AG04450 (cell line): Measurements from ENCODE around the gene CHPT1. TPM values are rescaled to one million over a fixed set of nuclear protein-coding genes. Genes with fewer than 3 reads are reported as not detected.

Source experiments
- CTCF ChIA-PET: fragments of 300-600, 350-600 bp; formaldehyde crosslinking; extraction: SDS; loops from one replicate; lab custom pipeline; 2022; ENCODE audit warnings: antibody characterized with exemption, inconsistent platforms; lab: Charles Lee
- POLR2A ChIA-PET: fragments of 350-600 bp; formaldehyde crosslinking; extraction: SDS; loops from one replicate; lab custom pipeline; 2021; ENCODE audit warnings: antibody characterized with exemption, inconsistent platforms; lab: Yijun Ruan, JAX
- DNase-seq: peaks from one replicate; pipeline ENCODE4 v3.0.0-alpha.2; 2011; ENCODE audit warnings: low read depth, low spot score
- H3K27ac ChIP-seq: one replicate; pipeline ENCODE4 v1.5.1; 2012; ENCODE audit warnings: low read depth, low read length, control low read depth
- H3K27me3 ChIP-seq: one replicate; pipeline ENCODE4 v1.6.0; 2012; ENCODE audit warnings: low read length; ENCODE audit not compliant: control insufficient read depth, insufficient read depth
- H3K4me3 ChIP-seq: 2 replicates; pipeline ENCODE4 v1.5.1; 2011; ENCODE audit warnings: mild to moderate bottlenecking, low read depth, low read length, control low read depth
- H3K9me3 ChIP-seq: 2 replicates; pipeline ENCODE4 v1.5.1; 2012; ENCODE audit warnings: low read length; ENCODE audit not compliant: control insufficient read depth, insufficient read depth
- polyA plus RNA-seq: library from polyadenylated mRNA; depleted of rRNA; stranded (reverse); fragments of >200 nt; gene quantifications from 2 replicates; pipeline ENCODE4 v1.2.3, GENCODE V29; 2011
- TF ChIP-seq, protein P1 (sequence below): IDR thresholded peaks from 2 replicates; pipeline ENCODE4 v1.5.1; 2011; ENCODE audit warnings: low read depth, low read length, control low read depth, inconsistent platforms

Gene CHPT1
- polyA plus RNA-seq, 1 experiment, result 26.9 TPM

GRCh38 chr12:101720118-101720517 lies 22.7 kb downstream of the CHPT1 start:
- DNase-seq, result no peak
- TF ChIP-seq, protein P1, sequence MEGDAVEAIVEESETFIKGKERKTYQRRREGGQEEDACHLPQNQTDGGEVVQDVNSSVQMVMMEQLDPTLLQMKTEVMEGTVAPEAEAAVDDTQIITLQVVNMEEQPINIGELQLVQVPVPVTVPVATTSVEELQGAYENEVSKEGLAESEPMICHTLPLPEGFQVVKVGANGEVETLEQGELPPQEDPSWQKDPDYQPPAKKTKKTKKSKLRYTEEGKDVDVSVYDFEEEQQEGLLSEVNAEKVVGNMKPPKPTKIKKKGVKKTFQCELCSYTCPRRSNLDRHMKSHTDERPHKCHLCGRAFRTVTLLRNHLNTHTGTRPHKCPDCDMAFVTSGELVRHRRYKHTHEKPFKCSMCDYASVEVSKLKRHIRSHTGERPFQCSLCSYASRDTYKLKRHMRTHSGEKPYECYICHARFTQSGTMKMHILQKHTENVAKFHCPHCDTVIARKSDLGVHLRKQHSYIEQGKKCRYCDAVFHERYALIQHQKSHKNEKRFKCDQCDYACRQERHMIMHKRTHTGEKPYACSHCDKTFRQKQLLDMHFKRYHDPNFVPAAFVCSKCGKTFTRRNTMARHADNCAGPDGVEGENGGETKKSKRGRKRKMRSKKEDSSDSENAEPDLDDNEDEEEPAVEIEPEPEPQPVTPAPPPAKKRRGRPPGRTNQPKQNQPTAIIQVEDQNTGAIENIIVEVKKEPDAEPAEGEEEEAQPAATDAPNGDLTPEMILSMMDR, result no peak
- CTCF ChIA-PET, result no interaction called here

DNA sequence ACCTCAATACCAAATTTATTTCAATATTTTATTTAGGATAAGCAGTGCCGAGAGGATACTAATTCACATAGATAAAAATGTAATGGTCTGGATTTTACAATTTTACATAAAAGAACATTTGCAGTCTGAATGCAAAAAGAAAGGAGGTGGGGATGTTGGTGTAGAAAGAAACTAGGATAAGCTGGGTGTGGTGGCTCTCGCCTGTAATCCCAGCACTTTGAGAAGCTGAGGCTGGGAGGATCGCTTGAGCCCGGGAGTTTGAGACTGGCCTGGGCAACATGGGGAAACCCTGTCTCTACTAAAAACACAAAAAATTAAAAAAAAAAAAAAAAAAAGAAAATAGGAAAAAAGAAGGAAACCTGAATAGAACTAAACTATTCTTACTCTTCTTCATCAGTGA lies 25.0 kb downstream of the CHPT1 start:
- no peak for DNase-seq
- no peaks in the 10 kb centered on the region for H3K9me3 ChIP-seq
- no peaks in the 10 kb centered on the region for H3K27me3 ChIP-seq
- ChIA-PET POLR2A (no interaction called here), CTCF (interaction anchor here (0.6 to 1.2 kb wide), 2 partner anchors 37 to 1433 kb away, joined by 3 to 5 read pairs; no protein-coding TSS in a partner anchor)
- H3K4me3 ChIP-seq, result no peak overlapping the region
- H3K27ac ChIP-seq, result no peak overlapping the region
- TF ChIP-seq, protein P1, result no peak

More at GRCh38 chr12:101720118-101720517, 22.7 kb downstream of the CHPT1 start:
- POLR2A ChIA-PET, result no interaction called here
- H3K9me3 ChIP-seq, result no peaks in the 10 kb centered on the region
- no peak overlapping the region for H3K27ac ChIP-seq
- H3K4me3 ChIP-seq, result no peak overlapping the region
- H3K27me3 ChIP-seq, result no peaks in the 10 kb centered on the region

GRCh38 chr12:101727098-101727497 lies 29.7 kb downstream of the CHPT1 start:
- no peaks in the 10 kb centered on the region for H3K9me3 ChIP-seq

DNA sequence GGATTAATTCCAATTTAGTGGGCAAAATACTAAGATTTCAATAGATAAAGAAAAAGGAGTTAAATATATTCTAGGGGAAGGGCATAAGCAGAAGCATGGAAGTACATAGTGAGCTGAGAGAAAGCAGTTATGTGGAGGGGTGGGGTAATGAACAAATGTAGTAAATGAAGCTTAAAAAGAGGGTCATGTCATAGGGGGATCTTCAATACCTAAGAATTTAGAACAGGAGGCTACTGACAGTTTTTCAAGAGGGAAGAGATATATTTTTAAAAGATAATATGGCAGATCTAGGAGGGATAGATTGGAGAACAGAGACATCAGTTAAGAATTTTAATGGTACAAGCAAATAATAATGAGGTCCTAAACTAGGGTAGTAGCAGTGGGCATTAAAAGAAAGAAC lies 32.4 kb downstream of the CHPT1 start:
- Histone ChIP-seq H3K27me3 (no peaks in the 10 kb centered on the region), H3K9me3 (no peaks in the 10 kb centered on the region), H3K4me3 (no peak overlapping the region), H3K27ac (no peak overlapping the region)
- ChIA-PET POLR2A (no interaction called here), CTCF (no interaction called here)
- TF ChIP-seq, protein P1, result no peak
- DNase-seq, result no peak

More at GRCh38 chr12:101727098-101727497, 29.7 kb downstream of the CHPT1 start:
- H3K27me3 ChIP-seq, result no peaks in the 10 kb centered on the region
- DNase-seq, result no peak
- POLR2A ChIA-PET, result no interaction called here
- no peak overlapping the region for H3K27ac ChIP-seq
- TF ChIP-seq, protein P1, result no peak
- H3K4me3 ChIP-seq, result no peak overlapping the region
- CTCF ChIA-PET, result no interaction called here

DNA sequence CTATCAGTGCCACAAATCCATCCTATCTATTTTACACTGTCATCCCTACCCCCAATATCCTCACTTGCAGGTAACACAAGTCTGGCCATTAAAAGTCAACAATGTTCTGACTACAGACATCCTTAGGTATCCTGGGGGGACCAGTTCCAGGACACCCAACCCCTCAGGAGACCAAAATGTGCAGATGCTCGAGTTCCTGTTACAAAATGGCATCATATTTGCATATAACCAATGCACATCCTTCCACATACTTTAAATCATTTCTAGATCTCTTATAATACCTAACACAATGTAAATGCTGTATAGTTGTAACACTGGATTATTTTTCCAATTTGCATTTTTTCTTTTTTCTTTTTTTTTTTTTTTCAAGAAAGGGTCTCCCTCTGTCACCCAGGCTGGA lies 34.9 kb downstream of the CHPT1 start:
- H3K4me3 ChIP-seq, result no peak overlapping the region
- TF ChIP-seq, protein P1, result no peak
- ChIA-PET POLR2A (no interaction called here), CTCF (no interaction called here)
- no peak for DNase-seq
- no peaks in the 10 kb centered on the region for H3K27me3 ChIP-seq
- H3K27ac ChIP-seq, result no peak overlapping the region
- no peaks in the 10 kb centered on the region for H3K9me3 ChIP-seq
